AML-193 (cell line): ENCODE measurements around the gene RAB11FIP4.

Source experiments
- DNase-seq, 2 experiments: peaks; one replicate each; lab custom pipeline; 2025; lab: John Stamatoyannopoulos, UW

Gene RAB11FIP4

GRCh38 chr17:31568121-31568520, 176.6 kb downstream of the RAB11FIP4 start:
- no peak for DNase-seq

- no peak for DNase-seq
Observed at GRCh38 chr17:31568539-31568938, 177.1 kb downstream of the RAB11FIP4 start.

- DNase-seq: no peak
Observed at GRCh38 chr17:31570231-31570630, 178.8 kb downstream of the RAB11FIP4 start.

- no peak for DNase-seq
Observed at GRCh38 chr17:31570951-31571892, 179.7 kb downstream of the RAB11FIP4 start.

- DNase-seq: no peak
Observed at GRCh38 chr17:31572341-31572740, 180.9 kb downstream of the RAB11FIP4 start.

- DNase-seq: no peak
Observed at GRCh38 chr17:31573047-31573446, 181.6 kb downstream of the RAB11FIP4 start.

GRCh38 chr17:31573861-31574260, 182.4 kb downstream of the RAB11FIP4 start:
- DNase-seq: no peak

- no peak for DNase-seq
Observed at GRCh38 chr17:31574458-31574857, 183.0 kb downstream of the RAB11FIP4 start.

- DNase-seq: no peak
Observed at GRCh38 chr17:31575043-31575442, 183.6 kb downstream of the RAB11FIP4 start.

- DNase-seq: no peak
Observed at GRCh38 chr17:31579265-31579664, 187.8 kb downstream of the RAB11FIP4 start.

GRCh38 chr17:31580316-31580705, 188.8 kb downstream of the RAB11FIP4 start:
- DNase-seq: peak; percentile 71 to 73

GRCh38 chr17:31580706-31581490, 189.4 kb downstream of the RAB11FIP4 start:
- peak; percentile 71 to 73 for DNase-seq

GRCh38 chr17:31581491-31581890, 190.0 kb downstream of the RAB11FIP4 start:
- no peak for DNase-seq

- no peak for DNase-seq
Observed at GRCh38 chr17:31582151-31582907, 190.9 kb downstream of the RAB11FIP4 start.

- DNase-seq: no peak
Observed at GRCh38 chr17:31583772-31584356, 192.4 kb downstream of the RAB11FIP4 start.

GRCh38 chr17:31584438-31585279, 193.2 kb downstream of the RAB11FIP4 start:
- peak; percentile 1 to 19 for DNase-seq

GRCh38 chr17:31585280-31585630, 193.8 kb downstream of the RAB11FIP4 start:
- DNase-seq: no peak

GRCh38 chr17:31586946-31587345, 195.5 kb downstream of the RAB11FIP4 start:
- DNase-seq: no peak

- no peak for DNase-seq
Observed at GRCh38 chr17:31587462-31587861, 196.0 kb downstream of the RAB11FIP4 start.
